Endothelial cell of hepatic sinusoid (primary cell): ENCODE results near the gene KIAA0586.
"Not testable (repeated sequence)": the region's sequence is repeated elsewhere in the genome, so short reads cannot be mapped to it uniquely, and the experiment has no call there.

ENCODE experiments used
- in situ Hi-C: cut with HindIII; loops from 2 replicates; pipeline ENCODE4 v1.10.0; 2017; ENCODE audit warnings: low sequenced_read_pairs

The KIAA0586 gene

DNA sequence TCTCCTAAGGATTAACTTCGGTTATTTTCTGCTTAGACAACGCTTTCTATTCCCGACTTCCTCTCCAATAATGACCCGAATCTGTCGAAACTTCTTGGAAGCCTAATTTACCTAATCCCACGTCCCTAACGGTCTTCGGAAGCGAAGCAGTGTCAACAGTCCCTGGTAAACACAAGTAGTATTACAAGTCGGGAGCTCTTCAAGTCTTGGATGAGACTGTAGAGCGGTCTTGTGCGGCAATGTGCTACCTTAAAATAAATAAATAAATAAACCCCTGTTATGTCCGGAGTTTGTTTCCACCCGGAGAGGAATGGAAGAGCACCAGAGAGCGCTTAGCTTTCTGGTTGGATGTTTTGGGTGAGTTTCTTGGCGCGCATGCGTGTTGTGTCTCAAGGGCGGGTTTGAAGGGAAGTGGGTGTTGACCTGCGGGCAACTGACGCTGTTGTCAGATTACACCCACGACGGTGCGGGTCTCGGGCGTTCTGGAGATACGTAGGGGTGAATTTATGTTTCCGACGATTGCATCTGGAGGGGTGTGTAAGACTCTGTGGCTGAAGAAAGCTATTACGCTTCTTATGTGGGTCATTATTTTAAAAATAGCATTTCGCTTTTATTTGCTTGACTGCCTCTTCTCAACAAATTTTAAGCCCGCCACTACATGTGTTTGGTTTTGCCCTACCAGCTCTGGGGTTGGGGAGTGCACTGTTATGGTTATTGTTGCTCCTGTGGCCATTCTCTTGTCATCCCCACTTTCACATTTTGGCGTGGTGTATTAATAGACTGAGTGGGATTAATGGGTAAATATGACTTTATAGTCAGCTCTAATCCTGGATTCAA, at the start of gene KIAA0586, which contains the start of gene TIMM9:
Gene KIAA0586, plus strand, starts transcription at position 439 of the 837 bp plus-strand sequence. CDS start 546 bp downstream, outside the sequence.
Gene TIMM9, minus strand, starts transcription at position 251 of the 837 bp plus-strand sequence. CDS start 15,586 bp downstream, outside the sequence.
- in situ Hi-C loops: no loop called here

DNA sequence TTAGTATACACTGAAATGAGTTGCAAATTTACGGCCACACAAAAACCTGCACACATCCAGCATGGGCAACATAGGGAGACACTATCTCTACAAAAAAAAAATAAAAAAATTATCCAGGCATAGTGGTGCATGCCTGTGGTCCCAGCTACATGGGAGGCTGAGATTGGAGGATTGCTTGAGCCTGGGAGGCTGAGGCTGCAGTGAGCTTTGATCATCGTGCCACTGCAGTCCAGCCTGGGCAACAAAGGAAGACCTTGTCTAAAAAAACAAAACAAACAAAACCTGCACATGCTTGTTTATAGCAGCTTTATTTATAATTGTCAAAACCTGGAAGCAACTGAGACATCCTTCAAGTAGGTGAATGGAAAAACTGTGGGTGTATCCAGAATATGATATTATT, 36.7 kb upstream of the KIAA0586 start:
- in situ Hi-C loops: no loop called here

DNA sequence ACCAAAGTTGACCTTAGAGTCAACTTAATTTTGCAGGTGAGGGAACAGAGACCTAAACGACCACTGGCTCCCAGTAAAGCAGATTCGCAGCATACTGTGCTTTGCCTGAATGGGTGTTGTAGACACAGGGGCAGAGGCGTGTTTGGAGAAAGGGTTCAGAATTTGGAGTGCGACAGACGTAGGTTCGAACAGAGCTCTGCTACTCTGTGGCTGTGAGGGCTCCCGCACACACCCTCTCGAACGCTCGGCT, 32.0 kb upstream of the KIAA0586 start:
- in situ Hi-C loops: no loop called here

- in situ Hi-C loops: no loop called here
These were observed 31.4 kb upstream of the KIAA0586 start, which contains the start of gene TOMM20L for GRCh38 chr14:58395812-58396788. Gene TOMM20L (plus strand): TSS chr14:58395930. CDS start chr14:58395958, 28 bp downstream.

GRCh38 chr14:58397156-58397555, 30.4 kb upstream of the KIAA0586 start:
- in situ Hi-C loops: no loop called here

- in situ Hi-C loops: no loop called here
These were observed 29.0 kb upstream of the KIAA0586 start for GRCh38 chr14:58398495-58398894.

DNA sequence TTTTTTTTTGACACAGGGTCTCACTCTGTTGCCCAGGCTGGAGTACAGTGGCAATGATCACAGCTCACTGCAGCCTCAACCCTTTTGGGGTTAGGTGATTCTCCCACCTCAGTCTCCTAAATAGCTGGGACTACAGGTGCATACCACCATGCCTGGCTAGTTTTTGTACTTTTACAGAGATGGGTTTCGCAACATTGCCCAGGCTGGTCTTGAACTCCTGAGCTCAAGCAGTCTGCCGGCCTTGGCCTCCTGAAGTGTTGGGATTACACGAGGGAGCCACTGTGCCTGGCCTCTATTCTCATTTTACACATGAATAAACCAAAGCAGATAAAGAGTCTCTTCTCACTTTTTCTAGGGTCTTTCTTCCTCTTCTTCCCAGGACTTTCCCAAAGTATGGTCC, 28.6 kb upstream of the KIAA0586 start:
- in situ Hi-C loops: no loop called here

- in situ Hi-C loops: no loop called here
These were observed 25.9 kb upstream of the KIAA0586 start for GRCh38 chr14:58401587-58401986.

- in situ Hi-C loops: no loop called here
These were observed 18.8 kb upstream of the KIAA0586 start for GRCh38 chr14:58408681-58409215.

GRCh38 chr14:58414845-58415244, 12.7 kb upstream of the KIAA0586 start:
- in situ Hi-C loops: no loop called here

DNA sequence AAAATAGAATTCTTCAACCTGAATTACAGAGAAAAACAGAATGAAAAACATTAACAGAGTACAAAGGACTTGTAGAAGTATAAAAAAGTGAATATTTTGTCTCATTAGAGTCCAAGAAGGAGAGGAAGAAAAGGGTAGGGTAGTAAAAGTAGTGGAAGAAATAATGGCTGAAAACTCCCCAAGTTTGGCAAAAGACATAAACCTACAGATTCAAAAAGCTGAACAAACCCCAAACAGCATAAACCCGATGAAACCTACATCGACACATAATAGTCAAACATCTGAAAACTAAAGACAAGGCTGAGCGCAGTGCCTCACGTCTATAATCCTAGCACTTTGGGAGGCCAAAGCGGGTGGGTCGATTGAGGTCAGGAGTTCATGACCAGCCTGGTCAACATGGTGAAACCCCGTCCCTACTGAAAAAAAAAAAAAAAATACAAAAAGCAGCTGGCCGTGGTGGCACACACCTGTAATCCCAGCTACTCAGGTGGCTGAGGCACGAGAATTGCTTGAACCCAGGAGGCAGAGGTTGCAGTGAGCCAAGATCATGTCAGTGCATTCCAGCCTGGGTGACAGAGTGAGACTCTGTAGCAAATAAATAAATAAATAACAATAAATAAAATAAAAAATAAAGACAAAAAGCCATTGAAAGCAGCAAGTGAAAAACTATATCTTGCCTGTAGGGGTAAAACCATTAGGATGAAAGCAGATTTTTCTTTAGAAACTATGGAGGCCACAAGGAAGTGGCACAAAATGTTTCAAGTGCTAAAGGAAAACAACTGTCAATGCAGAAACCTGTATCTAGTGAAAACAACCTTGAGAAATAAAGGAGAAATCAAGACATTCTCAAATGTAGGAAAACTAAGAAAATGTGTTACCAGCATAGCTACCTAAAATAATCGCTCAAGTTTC, 11.6 kb upstream of the KIAA0586 start:
- in situ Hi-C loops: no loop called here

- in situ Hi-C loops: not testable (repeated sequence)
These were observed 10.6 kb upstream of the KIAA0586 start for GRCh38 chr14:58416934-58417333.

GRCh38 chr14:58426670-58427280, 744 bp upstream of the KIAA0586 start:
- in situ Hi-C loops: no loop called here

DNA sequence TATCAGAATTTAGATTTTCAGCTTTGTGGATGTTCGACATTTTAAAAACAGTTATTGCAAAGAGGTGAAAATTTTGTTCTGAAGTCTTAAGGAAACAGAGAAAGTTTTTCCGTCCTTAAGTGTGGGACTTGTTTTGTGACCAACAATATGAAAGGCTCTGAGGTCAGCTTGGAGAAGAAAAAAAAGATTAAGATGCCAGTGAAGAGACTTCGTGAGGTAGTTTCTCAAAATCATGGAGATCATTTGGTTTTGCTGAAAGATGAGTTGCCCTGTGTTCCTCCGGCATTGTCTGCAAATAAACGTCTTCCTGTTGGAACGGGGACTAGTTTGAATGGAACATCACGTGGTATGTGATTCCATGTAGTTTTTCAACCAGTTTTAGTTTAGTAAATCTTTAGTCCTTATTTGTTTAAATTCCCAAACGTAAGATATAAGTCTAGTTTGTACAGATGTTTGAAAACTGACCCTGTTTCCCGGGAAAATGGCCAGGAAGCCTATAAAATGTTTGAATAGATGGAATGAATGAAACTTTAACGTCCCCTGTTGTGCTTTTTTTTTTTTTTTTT, 682 bp downstream of the KIAA0586 start:
- in situ Hi-C loops: no loop called here

DNA sequence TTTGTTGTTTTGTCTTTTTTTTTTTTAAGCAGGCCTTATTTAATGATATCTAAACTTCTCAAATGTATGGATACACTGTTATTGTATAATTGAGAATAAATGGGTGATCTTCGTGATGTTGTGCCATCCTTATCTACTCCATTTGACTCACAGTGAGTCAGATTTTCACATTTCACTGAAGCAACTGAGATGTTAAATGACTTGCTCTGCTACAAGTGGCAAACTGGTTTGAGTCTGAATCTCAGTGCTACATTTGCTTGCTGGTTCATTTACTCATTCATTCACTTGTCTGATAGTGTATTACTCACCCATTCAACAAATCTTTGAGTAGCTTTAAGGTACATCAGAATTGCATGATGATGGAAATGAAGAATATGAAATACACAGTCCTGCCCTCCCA, 2.6 kb downstream of the KIAA0586 start:
- in situ Hi-C loops: no loop called here

- in situ Hi-C loops: no loop called here
These were observed 12.0 kb downstream of the KIAA0586 start for GRCh38 chr14:58439476-58439875.

DNA sequence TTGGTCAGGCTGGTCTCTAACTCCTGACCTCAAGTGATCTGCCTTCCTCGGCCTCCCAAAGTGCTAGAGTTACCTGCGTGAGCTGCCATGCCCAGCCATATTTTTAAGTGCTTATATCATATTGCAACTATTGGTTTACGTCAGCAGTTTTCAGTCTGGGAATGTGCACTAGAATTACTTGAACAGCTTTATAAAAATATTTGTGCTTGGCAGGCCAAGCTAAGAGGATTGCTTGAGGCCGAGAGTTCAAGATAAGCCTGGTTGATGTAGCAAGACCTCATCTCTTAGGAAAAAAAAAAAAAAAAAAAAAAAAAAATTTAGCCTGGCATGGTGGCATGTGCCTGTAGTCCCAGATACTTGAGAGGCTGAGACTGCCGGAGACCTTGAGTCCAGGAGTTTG, 17.1 kb downstream of the KIAA0586 start:
- in situ Hi-C loops: no loop called here

GRCh38 chr14:58455593-58456265, 28.2 kb downstream of the KIAA0586 start:
- in situ Hi-C loops: no loop called here

GRCh38 chr14:58460772-58461171, 33.3 kb downstream of the KIAA0586 start:
- in situ Hi-C loops: no loop called here
